H1 (cell line): ENCODE measurements around the gene GPC1. TPM values are rescaled to one million over a fixed set of nuclear protein-coding genes. Genes with fewer than 3 reads are reported as not detected.
A peak's percentile ranks its signal among the peaks of the same experiment; 100 is the strongest.

Experiments used
- CTCF ChIA-PET: fragments of 300-600 bp; sonication (Branson Sonifier 250); formaldehyde crosslinking; loops from one replicate; lab custom pipeline; 2021; ENCODE audit not compliant: partially characterized antibody; lab: Charles Lee
- POLR2A ChIA-PET: fragments of 300-600 bp; sonication (Branson Sonifier 250); formaldehyde crosslinking; loops from one replicate; lab custom pipeline; 2021; ENCODE audit warnings: inconsistent platforms; ENCODE audit not compliant: partially characterized antibody; lab: Charles Lee
- DNase-seq, 2 experiments: peaks; one replicate each; pipeline versions ENCODE4 v3.0.0 to v3.0.0-alpha.2; 2010 to 2022; ENCODE audit warnings: low spot score in 2 of 2, low read depth in 1 of 2, mixed read lengths in 1 of 2
- FAIRE-seq: peaks from 2 replicates; lab custom pipeline; 2011; peaks lifted over from hg19 to GRCh38; lab: Jason Lieb, UNC
- H2AFZ ChIP-seq: 2 replicates; pipeline ENCODE4 v1.8.1; 2012; ENCODE audit warnings: low read length, inconsistent platforms
- H2AK5ac ChIP-seq: 2 replicates; pipeline ENCODE4 v1.6.1; 2013; ENCODE audit warnings: low read depth, low read length
- H2BK120ac ChIP-seq: replicated peaks from 2 replicates; pipeline ENCODE3; 2013; ENCODE audit warnings: low read depth, low read length, inconsistent platforms
- H2BK12ac ChIP-seq: 2 replicates; pipeline ENCODE4 v1.6.1; 2013; ENCODE audit warnings: low read depth, low read length
- H2BK15ac ChIP-seq: 2 replicates; pipeline ENCODE4 v1.6.1; 2013; ENCODE audit warnings: low read length
- H2BK20ac ChIP-seq: 2 replicates; pipeline ENCODE4 v1.6.1; 2013; ENCODE audit warnings: low read length
- H2BK5ac ChIP-seq: 2 replicates; pipeline ENCODE4 v1.6.1; 2013; ENCODE audit warnings: low read depth, low read length
- H3K14ac ChIP-seq: 2 replicates; pipeline ENCODE4 v1.6.1; 2013; ENCODE audit warnings: inconsistent platforms; ENCODE audit not compliant: insufficient read length
- H3K18ac ChIP-seq: 2 replicates; pipeline ENCODE4 v1.6.1; 2013; ENCODE audit warnings: low read length; ENCODE audit errors: extremely low read depth
- H3K23ac ChIP-seq: 2 replicates; pipeline ENCODE4 v1.6.1; 2013; ENCODE audit warnings: inconsistent platforms; ENCODE audit not compliant: insufficient read length
- H3K23me2 ChIP-seq: 2 replicates; pipeline ENCODE4 v1.6.1; 2013; ENCODE audit warnings: low read depth, low read length
- H3K27ac ChIP-seq: 2 replicates; pipeline ENCODE4 v1.6.1; 2011; ENCODE audit warnings: low read depth, low read length, inconsistent platforms
- H3K27me3 ChIP-seq, 4 experiments: replicated peaks in 1 of 4; 1 replicate in 1 of 4; 2 replicates in 3 of 4; pipeline versions ENCODE4 v1.6.1 to v1.8.1; 2011 to 2013; ENCODE audit warnings: low read length in 3 of 4, mild to moderate bottlenecking in 3 of 4, inconsistent platforms in 2 of 4, mixed read lengths in 2 of 4, moderate library complexity in 1 of 4; ENCODE audit not compliant: control insufficient read depth in 3 of 4, insufficient read depth in 3 of 4; ENCODE audit errors: extremely low read depth in 1 of 4
- H3K36me3 ChIP-seq, 4 experiments: 2 replicates each; pipeline versions ENCODE4 v1.6.1 to v1.8.1; 2011 to 2013; ENCODE audit warnings: mild to moderate bottlenecking in 4 of 4, low read length in 3 of 4, moderate library complexity in 2 of 4, control low read depth in 1 of 4, inconsistent platforms in 1 of 4; ENCODE audit not compliant: insufficient read depth in 4 of 4, control insufficient read depth in 2 of 4
- H3K4ac ChIP-seq: replicated peaks from 2 replicates; pipeline ENCODE3; 2013; ENCODE audit warnings: low read length, low read depth, mixed read lengths, inconsistent platforms; ENCODE audit not compliant: insufficient read length
- H3K4me1 ChIP-seq, 4 experiments: replicated peaks in 1 of 4; 1 replicate in 1 of 4; 2 replicates in 3 of 4; pipeline versions ENCODE4 v1.6.1 to v1.8.1; 2011 to 2013; ENCODE audit warnings: low read length in 3 of 4, inconsistent platforms in 2 of 4, mixed read lengths in 1 of 4; ENCODE audit not compliant: insufficient read depth in 4 of 4, control insufficient read depth in 3 of 4
- H3K4me2 ChIP-seq, 2 experiments: 2 replicates each; pipeline versions ENCODE4 v1.6.1 to v1.8.1; 2011 to 2013; ENCODE audit warnings: low read depth in 2 of 2, low read length in 2 of 2, control low read depth in 1 of 2, inconsistent platforms in 1 of 2, mild to moderate bottlenecking in 1 of 2; ENCODE audit not compliant: insufficient read depth in 1 of 2
- H3K4me3 ChIP-seq, 4 experiments: fragments of 200-600, 300-600 bp in 1 of 4; sonication (generic), shearing (Covaris generic), sonication (Bioruptor Twin) in 1 of 4; 2 replicates each; pipeline versions ENCODE4 v1.5.1 to v1.8.1; 2011 to 2016; ENCODE audit warnings: low read length in 4 of 4, low read depth in 3 of 4, control low read depth in 2 of 4, inconsistent platforms in 2 of 4, mild to moderate bottlenecking in 2 of 4, mixed read lengths in 1 of 4, moderate library complexity in 1 of 4; ENCODE audit not compliant: insufficient read depth in 2 of 4; ENCODE audit errors: extremely low read depth in 1 of 4
- H3K56ac ChIP-seq: replicated peaks from 2 replicates; pipeline ENCODE3; 2013; ENCODE audit warnings: low read depth, mild to moderate bottlenecking, mixed read lengths, low read length, inconsistent platforms; ENCODE audit not compliant: insufficient read length
- H3K79me1 ChIP-seq: 2 replicates; pipeline ENCODE4 v1.6.1; 2013; ENCODE audit warnings: low read depth, low read length, control low read depth
- H3K79me2 ChIP-seq, 2 experiments: 2 replicates each; pipeline versions ENCODE4 v1.6.1 to v1.8.1; 2012 to 2013; ENCODE audit warnings: low read length in 2 of 2, mild to moderate bottlenecking in 2 of 2, inconsistent platforms in 1 of 2; ENCODE audit not compliant: insufficient read depth in 2 of 2, control insufficient read depth in 1 of 2
- H3K9ac ChIP-seq, 4 experiments: replicated peaks in 1 of 4; 1 replicate in 1 of 4; 2 replicates in 3 of 4; pipeline versions ENCODE4 v1.6.1 to v1.8.1; 2011 to 2013; ENCODE audit warnings: low read depth in 3 of 4, low read length in 3 of 4, control low read depth in 2 of 4, mild to moderate bottlenecking in 2 of 4, moderate library complexity in 2 of 4, inconsistent platforms in 1 of 4; ENCODE audit errors: extremely low read depth in 1 of 4
- H3K9me3 ChIP-seq, 2 experiments: 2 replicates each; pipeline versions ENCODE4 v1.6.1 to v1.8.1; 2012 to 2013; ENCODE audit warnings: mild to moderate bottlenecking in 2 of 2, moderate library complexity in 2 of 2, control low read depth in 1 of 2, inconsistent platforms in 1 of 2, low read depth in 1 of 2, low read length in 1 of 2, mixed read lengths in 1 of 2; ENCODE audit not compliant: insufficient read depth in 2 of 2
- H4K20me1 ChIP-seq, 2 experiments: replicated peaks in 1 of 2; 2 replicates each; pipeline versions ENCODE3 to v1.8.1; 2011 to 2013; ENCODE audit warnings: inconsistent platforms in 2 of 2, low read length in 2 of 2, mild to moderate bottlenecking in 1 of 2; ENCODE audit not compliant: insufficient read depth in 2 of 2, control insufficient read depth in 1 of 2
- H4K5ac ChIP-seq: 2 replicates; pipeline ENCODE4 v1.6.1; 2013; ENCODE audit warnings: low read length, low read depth, mixed read lengths, inconsistent platforms; ENCODE audit not compliant: insufficient read length
- H4K8ac ChIP-seq: 2 replicates; pipeline ENCODE4 v1.8.0; 2013; ENCODE audit warnings: mild to moderate bottlenecking, moderate library complexity, low read length, inconsistent platforms; ENCODE audit not compliant: insufficient read depth; ENCODE audit errors: extremely low read depth
- H4K91ac ChIP-seq: replicated peaks from 2 replicates; pipeline ENCODE3; 2013; ENCODE audit warnings: low read length, mixed read lengths, inconsistent platforms; ENCODE audit not compliant: insufficient read length
- CBX5 ChIP-seq: fragments of 300-800, 300-1000 bp; sonication (generic); IDR thresholded peaks from 2 replicates; pipeline ENCODE4 v1.7.1; 2016; ENCODE audit warnings: antibody characterized with exemption, low read length, low read depth
- CHD2 ChIP-seq: IDR thresholded peaks from 2 replicates; pipeline ENCODE4 v1.6.1; 2012; ENCODE audit warnings: low read length, improper control_type of control experiment
- EP300 ChIP-seq, 2 experiments: IDR thresholded peaks; 1 replicate in 1 of 2; 2 replicates in 1 of 2; pipeline ENCODE4 v1.6.1; 2011 to 2012; ENCODE audit warnings: low read depth in 2 of 2, low read length in 2 of 2, mild to moderate bottlenecking in 2 of 2, borderline replicate concordance in 1 of 2, inconsistent platforms in 1 of 2, moderate library complexity in 1 of 2
- EZH2 ChIP-seq: fragments of 200-600 bp; sonication (generic); IDR thresholded peaks from 2 replicates; pipeline ENCODE4 v1.7.1; 2012; ENCODE audit warnings: low read depth, mild to moderate bottlenecking, moderate library complexity, low read length, inconsistent platforms; ENCODE audit not compliant: severe bottlenecking
- HDAC6 ChIP-seq: IDR thresholded peaks from one replicate; pipeline ENCODE4 v1.7.1; 2012; ENCODE audit warnings: low read depth, mild to moderate bottlenecking, inconsistent platforms, low read length, moderate library complexity
- POLR2AphosphoS5 ChIP-seq: IDR thresholded peaks from 2 replicates; pipeline ENCODE4 v1.6.1; 2011; ENCODE audit warnings: low read depth, low read length
- RAD21 ChIP-seq, 2 experiments: IDR thresholded peaks in 1 of 2; conservative IDR thresholded peaks in 1 of 2; 2 replicates each; pipeline ENCODE4 v1.6.1; 2011; ENCODE audit warnings: low read depth in 2 of 2, low read length in 2 of 2, improper control_type of control experiment in 1 of 2, inconsistent platforms in 1 of 2, mild to moderate bottlenecking in 1 of 2, moderate library complexity in 1 of 2
- RXRA ChIP-seq: IDR thresholded peaks from 2 replicates; pipeline ENCODE4 v1.6.1; 2011; ENCODE audit warnings: low read depth, mild to moderate bottlenecking, low read length, moderate library complexity; ENCODE audit not compliant: insufficient read depth
- SP1 ChIP-seq: IDR thresholded peaks from 2 replicates; pipeline ENCODE4 v1.6.1; 2011; ENCODE audit warnings: low read depth, low read length
- SP4 ChIP-seq: IDR thresholded peaks from 2 replicates; pipeline ENCODE4 v1.6.1; 2012; ENCODE audit warnings: low read length, inconsistent platforms
- SRF ChIP-seq: IDR thresholded peaks from 2 replicates; pipeline ENCODE4 v1.6.1; 2011; ENCODE audit warnings: mild to moderate bottlenecking, low read depth, low read length, moderate library complexity
- SUZ12 ChIP-seq: fragments of 200-600 bp; sonication (generic); IDR thresholded peaks from 2 replicates; pipeline ENCODE4 v1.6.1; 2012; ENCODE audit warnings: mild to moderate bottlenecking, inconsistent platforms, low read length, moderate library complexity, mixed read lengths
- TBP ChIP-seq: IDR thresholded peaks from 2 replicates; pipeline ENCODE4 v1.6.1; 2011; ENCODE audit warnings: low read depth, low read length, improper control_type of control experiment
- TEAD4 ChIP-seq: IDR thresholded peaks from 2 replicates; pipeline ENCODE4 v1.6.1; 2012; ENCODE audit warnings: low read depth, low read length, inconsistent platforms, mixed read lengths
- WGBS, 2 experiments: shearing (Covaris generic) in 1 of 2; methylation state at CpG; one replicate each; pipeline versions ENCODE4 v1.1.6 to v1.1.7; 2013 to 2015; ENCODE audit warnings: low lambda C conversion rate in 2 of 2, mixed read lengths in 2 of 2, inconsistent platforms in 1 of 2, low coverage in 1 of 2, missing lambda C conversion rate in 1 of 2; ENCODE audit not compliant: insufficient replicate concordance in 2 of 2, insufficient coverage in 1 of 2, insufficient read length in 1 of 2; ENCODE audit errors: extremely low coverage in 1 of 2, missing lambda C conversion rate in 1 of 2; 5-methylcytosine and 5-hydroxymethylcytosine counted together
- polyA plus RNA-seq, 7 experiments: library from polyadenylated mRNA; depleted of rRNA in 3 of 7; stranded (reverse) in 5 of 7; unstranded in 2 of 7; fragments of >200 nt in 5 of 7; fragments of 200-250 nt in 2 of 7; gene quantifications; 1 replicate in 5 of 7; 2 replicates in 1 of 7; 4 replicates in 1 of 7; pipeline versions ENCODE4 v1.2.1 to v1.2.3, GENCODE V29; 2011 to 2013; ENCODE audit warnings: missing spikeins in 2 of 7, mixed read lengths in 2 of 7
- total RNA-seq: library from RNA; stranded (reverse); fragmentation: NEBNext Ultra II Directional; extraction: Animal tissue kit (Norgen Biotek cat#: 25700); gene quantifications from 2 replicates; pipeline ENCODE4 v1.2.1, GENCODE V29; 2021

The GPC1 gene
- total and polyA plus RNA-seq, 2 of the 8 experiments (the other 6 are each of a cell fraction or from before 2014, with no cell fraction given) = 21.9 to 28.3 TPM

GRCh38 chr2:240450532-240451107 is 15.2 kb downstream of the GPC1 start:
- no peak overlapping the region for H2BK15ac ChIP-seq
- H3K9me3 ChIP-seq = no peaks in the 10 kb centered on the region
- no peak for DNase-seq
- H3K56ac ChIP-seq = no peak overlapping the region
- H4K20me1 ChIP-seq = peaks cover 32 to 45% of the 10 kb centered on the region in 2 experiments
- no peak overlapping the region for H3K4ac ChIP-seq
- H3K4me2 ChIP-seq = peak overlapping the region in 1 of 2 experiments; percentile 3; a peak in 1 of 4 replicates
- no peaks in the 10 kb centered on the region; a peak in 1 of 8 replicates for H3K36me3 ChIP-seq
- no peak overlapping the region for H4K8ac ChIP-seq
- H2AFZ ChIP-seq = no peak overlapping the region
- no peak overlapping the region for H2BK20ac ChIP-seq
- H3K9ac ChIP-seq = no peak overlapping the region
- no peak overlapping the region for H2AK5ac ChIP-seq
- H3K27me3 ChIP-seq = peaks cover 15 to 26% (median 26%) of the 10 kb centered on the region in 4 experiments
- H2BK120ac ChIP-seq = no peak overlapping the region
- H3K4me1 ChIP-seq = peaks cover 0 to 40% (median 22%) of the 10 kb centered on the region in 4 experiments; a peak in 6 of 7 replicates
- H3K4me3 ChIP-seq = no peak overlapping the region
- H3K79me1 ChIP-seq = peaks cover 3% of the 10 kb centered on the region
- no peak overlapping the region for H3K14ac ChIP-seq
- CTCF ChIA-PET = interaction anchor here (0.9 to 1.4 kb wide), 4 partner anchors 12 to 308 kb away, joined by 3 to 6 read pairs (median 6); no protein-coding TSS in a partner anchor
- POLR2A ChIA-PET = no interaction called here
- WGBS, 2 experiments = 77% methylated on average over 11 of the region's 16 CpGs; no CpG with 5 or more reads in 1 of the 2 experiments
- no peak overlapping the region for H4K91ac ChIP-seq
- H4K5ac ChIP-seq = no peak overlapping the region
- H3K79me2 ChIP-seq = no peaks in the 10 kb centered on the region
- H2BK5ac ChIP-seq = no peak overlapping the region
- no peak overlapping the region for H3K27ac ChIP-seq
- H2BK12ac ChIP-seq = no peak overlapping the region
- no peak overlapping the region for H3K18ac ChIP-seq
- H3K23me2 ChIP-seq = peaks cover 7% of the 10 kb centered on the region; the same call in 1 of the 2 replicates
- H3K23ac ChIP-seq = no peak overlapping the region
- no peak for FAIRE-seq
- TF ChIP-seq HDAC6 (no peak), SUZ12 (no peak), RXRA (no peak), TBP (no peak), SRF (no peak), CHD2 (no peak), SP4 (no peak), EP300 (IDR thresholded peaks at IDR 0.05; ENCODE audit: borderline replicate concordance in 1 of 2, low read depth in 2 of 2, low read length in 2 of 2) (no peak), TEAD4 (no peak), CBX5 (no peak), POLR2AphosphoS5 (no peak), SP1 (no peak), RAD21 (IDR thresholded peaks at IDR 0.05 in 1 of 2, conservative IDR thresholded peaks at IDR 0.05 in 1 of 2; ENCODE audit: low read depth in 2 of 2, low read length in 2 of 2) (no peak), EZH2 (no peak)
